HFF-Myc (cell line): ENCODE measurements around the gene ZMAT5.

Experiments
- DNase-seq: peaks from one replicate; pipeline ENCODE4 v3.0.0-alpha.2; 2011; ENCODE audit warnings: low read depth; ENCODE audit errors: extremely low read depth
- H3K4me3 ChIP-seq: replicated peaks from 2 replicates; pipeline ENCODE4 v1.5.1; 2011; ENCODE audit warnings: low read depth, mild to moderate bottlenecking, control low read depth, low read length
- CTCF ChIP-seq: IDR thresholded peaks from 2 replicates; pipeline ENCODE4 v1.5.1; 2012; ENCODE audit warnings: mild to moderate bottlenecking, low read depth, low read length, control low read depth; ENCODE audit errors: missing control alignments

Gene ZMAT5

GRCh38 chr22:29712119-29712518 lies 54.7 kb downstream of the ZMAT5 start:
- no peak overlapping the region for H3K4me3 ChIP-seq
- TF ChIP-seq CTCF, result no peak
- no peak for DNase-seq

- TF ChIP-seq CTCF, result no peak
- DNase-seq, result no peak
Observed at GRCh38 chr22:29710922-29711593, 55.7 kb downstream of the ZMAT5 start.

DNA sequence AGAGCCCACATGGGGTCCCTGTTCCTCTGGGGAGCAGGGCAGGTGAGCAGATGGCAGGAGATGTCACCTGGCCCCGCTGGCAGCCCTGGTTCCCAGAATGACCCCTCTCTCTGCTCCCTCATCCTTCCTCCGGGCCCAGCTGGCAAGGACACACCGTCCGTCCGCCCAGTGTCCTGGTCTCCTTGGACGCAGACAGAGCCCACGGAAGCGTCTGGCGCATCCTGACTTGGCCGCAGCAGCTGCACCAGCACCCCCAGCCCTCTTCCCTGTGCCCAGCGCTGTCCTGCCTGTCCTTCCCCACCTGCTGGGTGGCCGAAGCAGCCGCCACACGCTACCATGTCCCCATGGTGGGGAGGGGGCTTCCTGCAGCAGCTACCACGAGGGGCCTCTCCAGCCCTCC lies 56.6 kb downstream of the ZMAT5 start:
- no peak overlapping the region for H3K4me3 ChIP-seq
- DNase-seq, result no peak
- TF ChIP-seq CTCF, result no peak

More at GRCh38 chr22:29710922-29711593, 55.7 kb downstream of the ZMAT5 start:
- H3K4me3 ChIP-seq, result no peak overlapping the region

DNA sequence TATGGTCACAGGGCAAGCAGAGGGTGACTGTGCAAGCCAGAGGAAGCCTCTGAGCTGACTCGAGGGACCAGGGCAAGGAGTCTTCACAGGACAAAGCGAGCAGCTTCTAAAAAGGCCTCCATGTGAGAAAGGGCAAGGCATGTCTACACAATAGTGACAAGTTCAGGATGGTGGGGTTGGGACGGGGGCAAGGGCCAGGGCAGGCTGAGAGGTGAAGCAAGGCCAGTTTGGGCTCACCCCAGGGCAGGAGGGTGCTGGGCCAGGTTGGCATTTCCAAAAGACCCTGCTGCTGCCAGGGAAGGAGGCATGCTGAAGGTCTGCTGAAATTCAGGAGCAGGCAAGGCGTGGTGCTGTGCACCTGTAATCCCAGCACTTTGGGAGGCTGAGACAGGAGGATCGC lies 59.3 kb downstream of the ZMAT5 start:
- TF ChIP-seq CTCF, result no peak
- no peak for DNase-seq
- H3K4me3 ChIP-seq, result no peak overlapping the region

DNA sequence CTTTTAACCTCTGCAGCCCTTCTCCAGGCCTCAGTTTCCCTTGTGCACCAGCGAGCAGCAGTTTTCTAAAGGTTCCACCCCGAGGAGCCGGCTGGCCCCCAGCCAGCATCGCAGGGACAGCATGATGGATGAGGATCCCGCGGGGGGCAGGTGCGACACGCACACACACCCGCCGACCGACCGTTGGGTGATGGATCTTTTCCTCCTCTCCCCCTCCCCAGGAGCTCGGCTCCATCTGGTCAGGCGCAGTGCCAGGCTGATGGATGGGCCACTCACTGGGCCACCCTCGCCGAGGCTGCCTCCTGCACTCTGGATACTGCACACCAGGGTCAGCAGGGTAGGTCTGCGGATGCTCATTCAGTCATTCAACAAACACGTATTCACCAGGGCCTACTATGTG lies 59.8 kb downstream of the ZMAT5 start:
- no peak for DNase-seq
- H3K4me3 ChIP-seq, result no peak overlapping the region
- TF ChIP-seq CTCF, result no peak

- no peak for DNase-seq
- TF ChIP-seq CTCF, result no peak
- H3K4me3 ChIP-seq, result no peak overlapping the region
Observed at GRCh38 chr22:29706486-29706885, 60.3 kb downstream of the ZMAT5 start.

- no peak overlapping the region for H3K4me3 ChIP-seq
- TF ChIP-seq CTCF, result no peak
- DNase-seq, result no peak
Observed at GRCh38 chr22:29705651-29706050, 61.2 kb downstream of the ZMAT5 start.
